M059J (cell line): ENCODE data around the gene KLK12. TPM values are rescaled to one million over a fixed set of nuclear protein-coding genes. Genes with fewer than 3 reads are reported as not detected.

Experiments used
- DNase-seq: peaks from one replicate; pipeline ENCODE4 v3.0.0-alpha.2; 2012; ENCODE audit warnings: low read depth
- total RNA-seq: library from RNA; depleted of rRNA; stranded (reverse); fragments of >200 nt; shearing (Covaris generic); gene quantifications from 2 replicates; pipeline ENCODE4 v1.2.3, GENCODE V29; 2014

The KLK12 gene
- total RNA-seq, 1 experiment from 2014 or later = not detected

- no peak for DNase-seq
These were observed 21.1 kb upstream of the KLK12 start for GRCh38 chr19:51055866-51056265.

GRCh38 chr19:51047031-51047335 lies 12.2 kb upstream of the KLK12 start:
- no peak for DNase-seq

- no peak for DNase-seq
These were observed 9.5 kb upstream of the KLK12 start for GRCh38 chr19:51044327-51044726.

- DNase-seq = no peak
These were observed 8.7 kb upstream of the KLK12 start for GRCh38 chr19:51043497-51043896.

- DNase-seq = no peak
These were observed 5.3 kb upstream of the KLK12 start for GRCh38 chr19:51040151-51040550.

GRCh38 chr19:51036519-51036918 lies 1.7 kb upstream of the KLK12 start:
- no peak for DNase-seq

GRCh38 chr19:51031880-51032225 lies 2.9 kb downstream of the KLK12 start:
- no peak for DNase-seq

GRCh38 chr19:51031220-51031879 lies 3.5 kb downstream of the KLK12 start:
- DNase-seq = no peak

- DNase-seq = no peak
These were observed 4.2 kb downstream of the KLK12 start for GRCh38 chr19:51030631-51031030.

- no peak for DNase-seq
These were observed 5.1 kb downstream of the KLK12 start for GRCh38 chr19:51029718-51030117.

- DNase-seq = no peak
These were observed 6.9 kb downstream of the KLK12 start for GRCh38 chr19:51027873-51028272.

- no peak for DNase-seq
These were observed 7.5 kb downstream of the KLK12 start for GRCh38 chr19:51027126-51027806.

GRCh38 chr19:51026554-51026831 lies 8.3 kb downstream of the KLK12 start, which contains the start of gene KLK11:
TSS of gene KLK11 (minus strand) at chr19:51026616. CDS start at chr19:51025631, 985 bp downstream.
- no peak for DNase-seq

- no peak for DNase-seq
These were observed 8.8 kb downstream of the KLK12 start for GRCh38 chr19:51025809-51026553.

- no peak for DNase-seq
These were observed 9.4 kb downstream of the KLK12 start for GRCh38 chr19:51025401-51025800.

GRCh38 chr19:51024924-51025323 lies 9.9 kb downstream of the KLK12 start:
- DNase-seq = no peak

- DNase-seq = no peak
These were observed 10.9 kb downstream of the KLK12 start for GRCh38 chr19:51023946-51024345.

GRCh38 chr19:51022526-51022925 lies 12.3 kb downstream of the KLK12 start:
- no peak for DNase-seq

GRCh38 chr19:51020988-51021651 lies 13.7 kb downstream of the KLK12 start:
- peak; percentile 57 for DNase-seq

- DNase-seq = no peak
These were observed 15.3 kb downstream of the KLK12 start, which contains the start of gene KLK10 for GRCh38 chr19:51019544-51019925. TSS of gene KLK10 (minus strand) at chr19:51019709. CDS start at chr19:51019130, 579 bp downstream.

GRCh38 chr19:51018745-51019543 lies 15.9 kb downstream of the KLK12 start:
- DNase-seq = no peak
